GM21528 (cell line): ENCODE results near the gene SLC22A7.

ENCODE experiments used
- ATAC-seq: cut with Tn5 transposase; IDR thresholded peaks from one replicate; pipeline ENCODE4 v1.9.1; 2021; ENCODE audit warnings: mild to moderate bottlenecking, moderate library complexity; ENCODE audit not compliant: unreplicated experiment, low FRiP score

The SLC22A7 gene

DNA sequence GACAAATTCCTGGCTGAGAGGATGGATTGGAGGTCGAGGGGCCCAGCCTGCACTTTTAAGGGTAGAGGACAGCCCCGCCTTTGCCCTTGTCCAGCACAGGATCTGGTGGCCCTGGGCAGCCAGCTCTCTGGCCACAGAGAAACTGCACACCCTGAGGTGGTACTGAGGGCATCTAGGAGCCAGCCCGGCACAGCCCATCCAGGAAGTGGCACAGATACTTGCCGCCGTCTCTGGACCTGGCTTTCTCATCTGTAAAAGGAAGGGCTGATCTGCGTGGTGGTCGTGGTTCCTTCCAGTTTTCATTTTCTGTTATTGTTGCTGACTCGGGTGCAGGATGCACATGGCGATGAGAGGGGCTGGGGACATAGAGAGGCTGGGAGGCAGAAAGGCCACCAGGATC is 16.0 kb upstream of the SLC22A7 start:
- ATAC-seq: no peak

DNA sequence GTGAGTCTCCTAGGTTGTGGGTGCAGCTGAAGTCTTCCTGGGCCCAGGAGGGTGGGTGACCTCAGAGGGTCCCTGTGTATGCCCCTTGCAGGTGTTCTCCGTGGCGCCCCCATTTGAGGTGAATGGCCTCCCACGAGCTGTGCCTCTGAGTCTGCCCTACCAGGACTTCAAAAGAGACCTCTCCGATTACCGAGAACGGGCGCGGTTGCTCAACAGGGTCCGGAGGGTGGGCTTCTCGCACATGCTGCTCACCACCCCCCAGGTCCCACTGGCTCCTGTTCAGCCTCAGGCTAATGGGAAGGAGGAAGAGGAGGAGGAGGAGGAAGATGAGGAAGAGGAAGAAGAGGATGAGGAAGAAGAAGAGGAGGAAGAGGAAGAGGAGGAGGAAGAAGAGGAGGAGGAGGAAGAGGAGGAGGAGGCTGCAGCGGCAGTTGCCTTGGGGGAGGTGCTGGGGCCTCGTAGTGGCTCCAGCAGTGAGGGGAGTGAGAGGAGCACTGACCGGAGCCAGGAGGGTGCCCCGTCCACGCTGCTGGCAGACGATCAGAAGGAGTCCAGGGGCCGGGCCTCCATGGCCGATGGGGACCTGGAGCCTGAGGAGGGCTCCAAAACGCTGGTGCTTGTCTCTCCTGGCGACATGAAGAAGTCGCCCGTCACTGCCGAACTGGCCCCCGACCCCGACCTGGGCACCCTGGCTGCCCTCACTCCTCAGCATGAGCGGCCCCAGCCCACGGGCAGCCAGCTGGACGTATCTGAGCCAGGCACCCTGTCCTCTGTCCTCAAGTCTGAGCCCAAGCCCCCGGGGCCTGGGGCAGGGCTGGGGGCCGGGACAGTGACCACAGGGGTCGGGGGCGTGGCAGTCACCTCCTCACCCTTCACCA is 15.2 kb upstream of the SLC22A7 start:
- no peak for ATAC-seq

DNA sequence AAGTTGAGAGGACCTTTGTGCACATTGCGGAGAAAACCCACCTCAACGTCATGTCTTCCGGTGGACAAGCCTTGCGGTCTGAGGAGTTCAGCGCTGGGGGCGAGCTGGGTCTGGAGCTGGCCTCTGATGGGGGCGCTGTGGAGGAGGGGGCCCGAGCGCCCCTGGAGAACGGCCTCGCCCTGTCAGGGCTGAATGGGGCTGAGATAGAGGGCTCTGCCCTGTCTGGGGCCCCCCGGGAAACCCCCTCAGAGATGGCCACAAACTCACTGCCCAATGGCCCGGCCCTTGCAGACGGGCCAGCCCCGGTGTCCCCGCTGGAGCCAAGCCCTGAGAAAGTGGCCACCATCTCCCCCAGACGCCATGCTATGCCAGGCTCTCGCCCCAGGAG is 14.6 kb upstream of the SLC22A7 start:
- ATAC-seq: no peak

DNA sequence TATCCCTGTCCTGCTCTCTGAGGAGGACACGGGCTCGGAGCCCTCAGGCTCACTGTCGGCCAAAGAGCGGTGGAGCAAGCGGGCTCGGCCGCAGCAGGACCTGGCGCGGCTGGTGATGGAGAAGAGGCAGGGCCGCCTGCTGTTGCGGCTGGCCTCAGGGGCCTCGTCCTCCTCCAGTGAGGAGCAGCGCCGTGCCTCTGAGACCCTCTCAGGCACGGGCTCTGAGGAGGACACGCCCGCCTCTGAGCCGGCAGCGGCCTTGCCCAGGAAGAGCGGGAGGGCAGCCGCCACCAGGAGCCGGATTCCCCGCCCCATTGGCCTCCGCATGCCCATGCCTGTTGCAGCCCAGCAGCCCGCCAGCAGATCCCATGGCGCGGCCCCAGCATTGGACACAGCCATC is 14.2 kb upstream of the SLC22A7 start:
- no peak for ATAC-seq

GRCh38 chr6:43284991-43285781 is 12.9 kb upstream of the SLC22A7 start:
- ATAC-seq: no peak

DNA sequence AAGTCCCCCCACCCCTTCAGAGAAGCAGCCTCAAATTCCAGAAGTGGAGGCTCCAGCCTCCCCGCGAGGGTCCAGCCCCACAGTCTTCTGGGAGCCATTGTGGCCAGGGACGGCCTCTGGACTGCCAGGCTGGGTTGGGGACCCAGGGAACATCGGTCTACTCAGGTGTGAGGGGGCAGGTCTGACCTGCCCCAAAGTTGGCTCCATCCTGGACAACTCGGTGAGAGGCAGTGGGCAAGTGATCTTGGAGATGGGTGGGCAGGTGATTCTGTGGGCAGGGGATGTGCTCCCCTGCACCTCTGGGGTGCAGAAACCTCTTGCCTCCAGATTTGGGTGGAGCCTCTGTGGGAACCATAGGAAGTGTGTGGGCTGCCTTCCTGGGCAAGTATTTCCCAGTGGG is 12.2 kb upstream of the SLC22A7 start:
- ATAC-seq: no peak

- ATAC-seq: no peak
These were observed 11.5 kb upstream of the SLC22A7 start for GRCh38 chr6:43286456-43286979.

DNA sequence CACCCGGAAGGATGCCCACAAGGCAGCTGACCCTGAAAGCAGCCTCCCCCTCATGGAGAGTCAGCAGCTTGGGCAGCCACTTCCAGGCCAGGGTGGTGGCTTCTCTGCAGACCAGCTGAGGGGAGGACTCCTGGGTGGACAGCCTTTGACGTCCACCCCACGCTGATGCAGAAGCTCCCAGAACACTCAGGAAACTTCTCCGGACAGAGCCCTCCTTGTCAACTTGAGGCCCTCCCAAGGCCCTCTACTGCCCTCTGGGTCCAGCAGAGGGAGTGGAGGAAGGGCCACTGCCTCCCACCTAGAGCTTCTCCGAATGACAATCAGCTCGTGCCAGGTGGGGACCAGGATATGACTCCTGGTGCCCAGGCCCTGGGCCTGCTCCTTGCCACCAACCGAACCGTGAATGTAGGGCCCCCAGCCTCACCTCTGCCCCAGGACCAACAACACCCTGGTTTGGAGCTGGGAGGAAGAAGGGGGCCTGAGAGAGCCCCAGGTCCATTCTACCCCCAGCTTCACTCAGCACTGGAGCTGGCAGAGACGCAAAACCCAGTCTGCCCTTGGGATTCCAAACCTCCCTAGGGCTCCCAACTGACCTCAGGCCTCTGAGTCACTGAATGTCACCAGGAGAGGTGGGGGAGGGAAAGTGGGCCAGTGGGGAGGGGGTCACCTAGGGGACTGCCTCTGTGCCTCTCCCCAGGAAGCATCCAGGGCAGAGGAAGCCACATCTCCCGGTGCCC is 10.9 kb upstream of the SLC22A7 start:
- no peak for ATAC-seq

DNA sequence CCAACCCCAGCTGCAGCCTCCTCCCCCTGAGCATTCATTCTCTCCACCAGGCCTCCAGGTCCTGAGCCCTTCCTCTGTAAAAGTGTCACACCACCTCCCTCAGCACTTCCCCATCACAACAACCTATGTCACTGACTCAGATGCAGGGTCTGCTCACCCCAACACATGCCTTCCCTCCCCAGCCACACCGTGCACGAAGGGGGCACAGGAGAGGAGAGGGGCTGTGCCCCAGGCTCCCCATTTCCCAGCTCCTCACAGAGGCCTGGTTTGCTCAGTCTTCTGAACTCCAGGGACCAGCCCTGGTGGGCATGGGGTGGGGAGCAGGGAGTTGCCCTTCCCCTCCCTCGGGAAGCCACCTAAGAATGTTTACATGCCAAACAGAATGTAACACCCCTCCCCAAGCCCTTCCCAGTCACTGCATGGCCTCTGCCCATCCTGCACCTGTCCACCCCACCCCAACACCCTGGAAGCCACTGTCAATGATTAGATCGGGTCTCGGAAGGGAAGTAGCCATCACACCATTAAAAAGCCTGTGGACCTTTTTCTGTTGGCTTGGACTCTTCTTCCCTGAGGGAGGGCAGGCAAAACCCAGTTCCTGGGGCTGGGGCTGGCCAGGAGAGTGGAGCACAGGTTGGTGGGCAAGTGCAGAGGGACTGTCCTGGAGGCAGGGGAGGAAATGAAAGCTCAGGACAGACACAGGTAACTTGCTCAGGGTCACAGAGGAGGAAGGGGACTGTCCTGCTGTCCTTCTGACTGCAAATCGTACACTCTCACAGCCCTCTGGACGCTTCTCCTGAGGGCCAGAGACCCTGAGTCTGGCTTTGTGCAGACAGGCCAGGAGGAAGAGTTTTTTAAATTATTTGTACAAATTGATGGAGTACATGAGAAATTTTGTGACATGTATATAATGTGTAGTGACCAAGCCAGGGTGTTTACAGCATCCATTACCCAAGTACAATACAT is 10.1 kb upstream of the SLC22A7 start:
- ATAC-seq: no peak

DNA sequence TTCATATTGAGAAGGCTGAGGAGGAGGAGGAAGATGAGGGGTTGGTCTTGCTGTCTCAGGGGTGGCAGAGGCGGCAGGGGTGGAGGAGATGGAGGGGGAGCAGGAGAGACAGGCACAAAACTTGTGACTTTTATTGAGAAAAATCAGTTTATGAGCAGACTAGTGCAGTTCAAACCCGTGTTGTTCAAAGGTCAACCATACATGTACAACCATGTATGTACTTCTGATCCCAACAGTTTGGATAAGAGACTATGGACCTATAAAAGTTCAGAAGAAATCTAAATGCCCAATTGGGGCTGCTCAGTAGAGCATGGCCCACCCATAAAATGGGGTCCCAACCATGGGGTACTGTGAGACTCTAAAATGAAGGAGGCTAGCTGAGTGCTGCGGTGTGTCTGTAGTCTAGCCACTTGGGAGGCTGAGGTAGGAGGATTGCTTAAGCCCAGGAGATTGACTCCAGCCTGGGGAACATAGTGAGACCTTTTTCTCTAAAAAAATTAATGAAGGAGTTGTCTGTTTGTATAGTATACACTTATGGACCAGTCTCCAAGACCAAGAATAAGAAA is 7.6 kb upstream of the SLC22A7 start:
- ATAC-seq: no peak

DNA sequence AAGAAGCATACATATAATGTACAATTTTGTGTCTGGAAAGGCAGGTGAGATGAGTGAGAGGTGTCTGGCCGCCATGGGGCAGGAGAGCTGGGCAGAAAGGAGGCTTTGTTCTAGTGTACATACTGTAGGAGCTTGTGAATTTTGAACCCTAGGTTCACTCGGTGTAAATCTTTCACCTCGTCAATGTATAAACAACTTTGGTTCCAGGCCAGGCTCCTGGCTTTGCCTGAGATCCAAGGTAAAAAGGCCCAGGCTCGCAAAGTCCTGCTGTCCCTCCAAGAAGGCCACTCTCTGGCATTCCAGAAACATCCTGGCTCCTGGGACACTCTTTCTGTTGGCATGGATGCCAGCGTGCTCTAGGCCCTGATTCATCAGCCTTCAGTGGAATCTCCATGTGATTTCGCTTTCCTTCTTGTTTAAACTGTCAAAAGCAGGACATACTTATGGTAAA is 7.1 kb upstream of the SLC22A7 start:
- ATAC-seq: no peak

DNA sequence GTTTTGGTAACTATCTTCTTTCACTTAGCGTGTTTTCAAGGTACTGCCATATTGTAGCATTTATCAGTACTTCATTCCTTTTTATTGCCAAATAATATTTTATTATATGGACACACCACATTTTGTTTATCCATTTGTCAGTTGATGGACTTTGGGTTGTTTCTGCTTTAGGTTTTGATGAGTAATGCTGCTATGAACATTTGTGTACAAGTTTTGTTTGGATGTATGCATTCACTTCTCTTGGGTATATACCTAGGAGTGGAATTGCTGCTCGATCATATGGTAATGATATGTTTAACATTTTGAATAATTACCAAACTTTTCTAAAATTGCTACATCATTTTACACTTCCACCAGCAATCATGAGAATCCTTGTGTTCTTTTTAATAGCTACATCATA is 6.4 kb upstream of the SLC22A7 start:
- ATAC-seq: no peak

GRCh38 chr6:43292341-43292740 is 5.7 kb upstream of the SLC22A7 start:
- ATAC-seq: no peak

GRCh38 chr6:43292763-43293318 is 5.2 kb upstream of the SLC22A7 start:
- ATAC-seq: no peak

- ATAC-seq: no peak
These were observed 4.4 kb upstream of the SLC22A7 start for GRCh38 chr6:43293698-43294097.

GRCh38 chr6:43294536-43294935 is 3.5 kb upstream of the SLC22A7 start:
- no peak for ATAC-seq

DNA sequence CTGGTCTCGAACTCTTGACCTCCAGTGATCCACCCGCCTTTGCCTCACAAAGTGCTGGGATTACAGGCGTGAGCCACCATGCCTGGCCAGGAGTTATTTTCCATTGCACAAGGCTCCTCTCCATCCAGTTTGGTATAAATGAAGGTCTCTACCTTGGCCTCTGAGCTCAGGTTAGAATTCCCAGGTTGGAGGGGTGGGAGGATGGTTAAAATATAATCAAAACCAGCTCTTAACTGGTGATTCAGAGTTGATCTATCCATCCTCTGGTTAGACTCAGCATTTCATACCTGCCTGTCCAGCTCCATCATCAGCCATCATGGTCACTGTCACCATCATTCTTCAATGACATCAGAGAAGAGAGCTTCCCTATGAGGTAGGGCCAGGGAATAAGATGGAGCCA is 2.6 kb upstream of the SLC22A7 start:
- no peak for ATAC-seq

GRCh38 chr6:43296780-43297497 is 1.1 kb upstream of the SLC22A7 start:
- no peak for ATAC-seq
